LoVo (cell line): ENCODE measurements around the gene ACHE.
A peak's percentile ranks its signal among the peaks of the same experiment; 100 is the strongest.
"Not testable (repeated sequence)": the region's sequence is repeated elsewhere in the genome, so short reads cannot be mapped to it uniquely, and the experiment has no call there.

Source experiments
- DNase-seq: peaks from one replicate; pipeline ENCODE4 v3.0.0-alpha.2; 2016; ENCODE audit warnings: low spot score

Gene ACHE

DNA sequence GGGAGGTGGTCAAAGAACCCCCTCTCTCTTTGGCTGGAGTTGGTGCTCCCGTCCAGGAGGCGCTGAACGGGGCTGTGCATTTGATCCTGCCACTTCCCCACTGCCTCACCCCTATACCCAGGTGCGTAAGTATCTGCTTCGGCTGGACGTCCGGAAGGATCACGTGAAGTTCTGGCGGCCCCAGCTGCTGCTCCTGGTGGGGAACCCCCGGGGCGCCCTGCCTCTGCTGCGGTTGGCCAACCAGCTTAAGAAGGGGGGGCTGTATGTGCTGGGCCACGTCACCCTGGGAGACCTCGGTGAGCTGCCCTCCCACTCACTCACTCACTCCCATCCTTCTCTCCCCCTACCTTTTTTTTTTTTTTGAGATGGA is 34.1 kb downstream of the ACHE start:
- no peak for DNase-seq

DNA sequence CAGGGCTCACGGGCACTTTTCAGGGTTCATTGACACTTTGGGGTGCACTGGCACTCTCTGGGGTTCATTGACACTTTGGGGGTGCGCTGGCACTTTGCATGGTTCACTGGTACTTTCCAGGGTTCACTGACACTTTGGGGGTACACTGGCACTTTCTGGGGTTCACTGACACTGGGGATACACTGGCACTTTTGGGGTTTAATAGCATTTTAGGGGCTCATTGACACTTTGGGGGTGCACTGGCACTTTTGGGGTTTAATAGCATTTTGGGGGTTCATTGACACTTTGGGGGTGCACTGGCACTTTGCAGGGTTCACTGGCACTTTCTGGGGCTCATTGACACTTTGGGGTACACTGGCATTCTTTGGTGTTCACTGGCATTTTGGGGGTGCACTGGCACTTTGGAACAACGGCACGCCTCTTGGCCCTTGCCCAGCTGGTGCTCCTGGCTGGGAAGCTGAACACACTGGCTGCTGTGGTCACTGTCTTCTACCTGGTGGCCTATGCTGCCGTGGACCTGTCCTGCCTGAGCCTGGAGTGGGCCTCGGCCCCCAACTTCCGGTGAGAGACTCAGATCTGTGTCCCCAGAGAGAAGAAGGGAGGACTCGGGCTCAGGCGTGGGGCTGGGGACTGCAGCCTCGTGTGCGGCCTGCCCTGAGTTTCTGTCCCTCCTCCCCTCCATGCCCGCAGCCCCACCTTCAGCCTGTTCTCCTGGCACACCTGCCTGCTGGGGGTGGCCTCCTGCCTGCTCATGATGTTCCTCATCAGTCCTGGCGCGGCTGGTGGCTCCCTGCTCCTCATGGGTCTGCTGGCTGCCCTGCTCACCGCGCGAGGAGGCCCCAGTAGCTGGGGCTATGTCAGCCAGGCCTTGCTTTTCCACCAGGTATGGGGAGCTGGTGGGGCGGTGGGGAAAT is 34.7 kb downstream of the ACHE start:
- no peak for DNase-seq

DNA sequence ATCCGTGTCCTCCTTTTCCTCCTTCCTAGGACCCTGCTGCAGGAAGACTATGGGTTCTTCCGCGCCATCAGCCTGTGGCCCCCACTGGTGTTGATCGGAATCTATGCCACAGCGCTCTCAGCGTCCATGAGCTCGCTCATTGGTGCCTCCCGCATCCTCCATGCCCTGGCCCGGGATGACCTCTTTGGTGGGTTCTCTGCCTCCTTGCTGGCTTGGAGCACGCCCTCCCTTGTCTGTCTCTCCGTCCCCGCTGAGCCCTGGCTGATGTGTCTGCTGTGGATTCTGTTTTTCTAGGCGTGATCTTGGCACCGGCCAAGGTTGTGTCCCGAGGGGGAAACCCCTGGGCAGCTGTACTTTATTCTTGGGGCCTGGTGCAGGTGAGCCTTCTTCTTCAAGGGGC is 35.8 kb downstream of the ACHE start:
- no peak for DNase-seq

DNA sequence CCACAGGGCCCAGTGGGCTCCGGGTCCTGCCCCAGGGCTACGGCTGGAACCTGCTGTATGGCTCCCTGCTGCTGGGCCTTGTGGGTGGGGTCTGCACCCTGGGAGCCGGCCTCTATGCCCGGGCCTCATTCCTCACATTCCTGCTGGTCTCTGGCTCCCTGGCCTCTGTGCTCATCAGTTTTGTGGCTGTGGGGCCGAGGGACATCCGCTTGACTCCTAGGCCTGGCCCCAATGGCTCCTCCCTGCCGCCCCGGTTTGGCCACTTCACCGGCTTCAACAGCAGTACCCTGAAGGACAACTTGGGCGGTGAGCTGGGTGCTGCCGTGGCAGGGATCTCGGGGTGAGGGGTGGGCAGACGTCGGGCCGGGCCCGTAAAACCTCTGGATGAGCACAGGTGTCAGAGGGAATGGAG is 38.8 kb downstream of the ACHE start:
- no peak for DNase-seq

GRCh38 chr7:100855515-100855914 is 40.2 kb downstream of the ACHE start:
- DNase-seq = no peak

DNA sequence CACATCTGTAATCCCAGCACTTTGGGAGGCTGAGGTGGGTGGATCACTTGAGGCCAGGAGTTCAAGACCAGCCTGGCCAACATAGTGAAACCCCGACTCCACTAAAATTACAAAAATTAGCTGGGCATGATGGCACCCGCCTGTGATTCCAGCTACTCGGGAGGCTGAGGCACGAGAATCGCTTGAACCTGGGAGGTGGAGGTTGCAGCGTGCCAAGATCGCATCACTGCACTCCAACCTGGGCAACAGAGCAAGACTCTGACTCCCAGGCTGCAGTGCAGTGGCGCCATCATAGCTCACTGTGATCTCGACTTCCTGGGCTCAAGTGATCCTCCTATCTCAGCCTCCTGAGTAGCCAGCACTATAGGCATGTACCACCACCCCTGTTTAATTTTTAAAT is 40.8 kb downstream of the ACHE start:
- DNase-seq = not testable (repeated sequence)

GRCh38 chr7:100854146-100854895 is 41.4 kb downstream of the ACHE start:
- DNase-seq = no peak

DNA sequence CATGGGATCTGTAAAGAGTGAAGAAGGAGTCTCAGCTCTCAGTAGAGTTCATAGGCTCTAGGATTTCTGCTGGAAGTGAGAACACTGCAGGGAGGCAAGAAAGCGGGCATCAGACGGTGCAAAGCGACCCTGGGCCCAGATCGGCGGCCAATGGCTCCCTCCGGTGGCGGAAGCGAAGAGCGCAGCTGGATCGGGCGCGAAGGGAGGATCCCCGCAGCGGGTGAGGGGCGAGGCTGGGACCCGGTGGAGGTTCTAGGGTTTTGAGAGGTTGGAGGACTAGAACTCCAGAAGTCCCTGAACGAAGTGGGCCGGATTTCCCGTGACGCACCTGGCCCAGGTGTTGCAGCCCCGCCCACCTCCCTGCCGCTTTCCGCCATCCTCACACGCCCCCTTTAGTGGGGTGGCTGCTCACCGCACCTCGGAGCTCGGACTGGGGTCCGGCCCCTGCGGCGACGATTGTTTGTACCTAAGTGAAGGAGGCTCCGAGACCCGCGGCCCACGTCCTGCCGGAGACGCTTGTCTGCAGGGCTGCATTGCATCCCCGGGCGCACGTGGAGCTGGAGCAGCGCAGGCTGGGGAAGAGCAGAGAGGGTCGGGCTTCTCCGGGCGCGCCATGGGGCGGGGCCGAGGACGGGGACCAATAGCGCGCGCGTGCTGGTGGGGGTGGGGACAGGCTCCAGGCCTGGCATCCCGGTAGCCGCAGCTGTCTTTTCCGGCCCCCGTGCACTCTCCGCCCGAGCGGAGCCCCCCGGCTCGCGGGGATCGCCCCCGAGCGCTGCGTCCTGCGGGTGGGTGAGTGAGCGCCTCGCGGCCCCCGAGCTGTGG is 43.4 kb downstream of the ACHE start, which contains the start of gene SLC12A9:
SLC12A9 (plus strand) TSS at position 666 of the 825 bp plus-strand sequence. CDS start 1,485 bp downstream, outside the sequence.
- DNase-seq = peak; percentile 97

- DNase-seq = no peak
These were observed 48.3 kb downstream of the ACHE start for GRCh38 chr7:100847360-100847759.

DNA sequence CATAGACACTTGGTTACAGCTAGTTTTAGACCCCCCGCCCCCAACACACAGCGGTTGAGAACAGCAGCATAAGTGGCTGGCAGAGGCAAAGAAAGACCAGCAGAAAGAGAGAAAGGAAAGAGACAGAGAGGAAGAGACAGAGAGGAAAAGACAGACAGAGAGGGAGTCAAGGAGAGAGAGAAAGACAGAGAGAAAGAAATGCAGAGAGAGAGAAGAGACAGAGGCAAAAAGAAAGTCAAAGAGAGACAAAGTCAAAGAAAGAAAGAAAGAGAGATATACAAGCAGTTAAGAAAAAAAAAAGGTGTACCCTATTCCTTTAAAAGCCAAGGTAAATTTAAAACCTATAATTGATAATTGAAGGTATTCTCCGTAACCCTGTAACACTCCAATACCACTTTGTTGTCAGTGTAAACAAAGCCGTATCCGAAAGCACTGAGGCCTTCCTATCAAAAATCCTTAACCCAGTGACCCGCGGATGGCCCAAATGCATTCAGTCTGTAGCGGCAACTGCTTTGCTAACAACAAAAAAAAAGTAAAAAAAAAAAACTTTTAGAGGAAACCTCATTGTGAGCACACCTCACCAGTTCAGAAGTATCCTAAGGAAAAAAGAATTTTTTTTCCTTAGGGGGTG is 55.1 kb downstream of the ACHE start:
- no peak for DNase-seq
